T-cell (primary cell): ENCODE data around the gene PIP4K2C. TPM values are rescaled to one million over a fixed set of nuclear protein-coding genes. Genes with fewer than 3 reads are reported as not detected.
A peak's percentile ranks its signal among the peaks of the same experiment; 100 is the strongest.

Experiments used
- ATAC-seq, 4 experiments: fragments of 200-7000 bp in 3 of 4; fragments of 150-1000 bp in 1 of 4; cut with Tn5 transposase; replicated peaks in 1 of 4; 1 replicate in 3 of 4; 2 replicates in 1 of 4; pipeline ENCODE4 v1.10.0; 2021; ENCODE audit warnings: moderate library complexity in 3 of 4, mild to moderate bottlenecking in 2 of 4, moderate number of reproducible peaks in 1 of 4
- CTCF ChIA-PET, 2 donors: fragments of 300-600 bp; sonication (Branson Sonifier 250); formaldehyde crosslinking; loops; one replicate each; lab custom pipeline; 2022; ENCODE audit warnings: antibody characterized with exemption in 2 of 2; lab: Charles Lee
- POLR2A ChIA-PET, 2 donors: fragments of 300-600 bp; sonication (Branson Sonifier 250); formaldehyde crosslinking; loops; one replicate each; lab custom pipeline; 2022; ENCODE audit warnings: antibody characterized with exemption in 2 of 2; lab: Charles Lee
- DNase-seq, 35 experiments: peaks; one replicate each; pipeline versions ENCODE4 v3.0.0 to v3.0.0-alpha.2; 2013 to 2023
- H3K27ac ChIP-seq: one replicate; pipeline ENCODE4 v1.5.1; 2013; ENCODE audit warnings: low read length
- H3K27me3 ChIP-seq, 2 experiments: replicated peaks in 1 of 2; 1 replicate in 1 of 2; 2 replicates in 1 of 2; pipeline versions ENCODE4 v1.6.1 to v1.7.0; 2013; ENCODE audit warnings: low read length in 1 of 2, mixed read lengths in 1 of 2; ENCODE audit not compliant: control insufficient read depth in 2 of 2, insufficient read depth in 2 of 2; ENCODE audit errors: extremely low read depth in 1 of 2
- H3K36me3 ChIP-seq, 2 donors: 1 replicate in 1 of 2; 2 replicates in 1 of 2; pipeline versions ENCODE4 v1.6.1 to v1.7.0; 2013; ENCODE audit warnings: low read length in 1 of 2; ENCODE audit not compliant: control insufficient read depth in 2 of 2, insufficient read depth in 1 of 2; ENCODE audit errors: extremely low read depth in 1 of 2
- H3K4me1 ChIP-seq, 2 experiments: 1 replicate in 1 of 2; 2 replicates in 1 of 2; pipeline versions ENCODE4 v1.6.1 to v1.7.0; 2013; ENCODE audit warnings: low read length in 2 of 2, mixed read lengths in 1 of 2; ENCODE audit not compliant: insufficient read depth in 2 of 2, control insufficient read depth in 1 of 2; ENCODE audit errors: extremely low read depth in 1 of 2
- H3K4me3 ChIP-seq, 2 donors: 1 replicate in 1 of 2; 2 replicates in 1 of 2; pipeline versions ENCODE4 v1.5.1 to v1.7.0; 2013; ENCODE audit warnings: mild to moderate bottlenecking in 2 of 2, low read length in 1 of 2, moderate library complexity in 1 of 2; ENCODE audit not compliant: control insufficient read depth in 1 of 2; ENCODE audit errors: extremely low read depth in 1 of 2
- H3K9me3 ChIP-seq: 2 replicates; pipeline ENCODE4 v1.7.0; 2013
- H3K27ac Mint-ChIP-seq, 2 donors: one replicate each; pipeline ENCODE4 v1.8.0; 2020 to 2021; ENCODE audit warnings: mild to moderate bottlenecking in 2 of 2, mixed read lengths in 2 of 2
- H3K27me3 Mint-ChIP-seq, 2 donors: one replicate each; pipeline ENCODE4 v1.8.0; 2021 to 2022; ENCODE audit warnings: mixed read lengths in 2 of 2
- H3K36me3 Mint-ChIP-seq: one replicate; pipeline ENCODE4 v1.8.0; 2021; ENCODE audit warnings: mixed read lengths
- H3K4me1 Mint-ChIP-seq, 3 donors: one replicate each; pipeline ENCODE4 v1.8.0; 2020 to 2022; ENCODE audit warnings: mixed read lengths in 3 of 3, mild to moderate bottlenecking in 1 of 3
- H3K4me3 Mint-ChIP-seq, 3 donors: one replicate each; pipeline ENCODE4 v1.8.0; 2020 to 2022; ENCODE audit warnings: mild to moderate bottlenecking in 3 of 3, mixed read lengths in 3 of 3, moderate library complexity in 3 of 3
- H3K9me3 Mint-ChIP-seq, 3 donors: one replicate each; pipeline ENCODE4 v1.8.0; 2020 to 2022; ENCODE audit warnings: mixed read lengths in 3 of 3
- WGBS: methylation state at CpG from one replicate; pipeline ENCODE4 v1.1.5; 2013; ENCODE audit warnings: missing lambda C conversion rate; ENCODE audit not compliant: insufficient coverage; 5-methylcytosine and 5-hydroxymethylcytosine counted together
- total RNA-seq, 35 experiments: library from RNA in 6 of 35; stranded (reverse) in 6 of 35; fragments of 120-200 nt in 1 of 35; gene quantifications; one replicate each; pipeline versions ENCODE4 v1.2.1 to v1.2.4 and lab custom pipeline; 2013 to 2026

Gene PIP4K2C
- total RNA-seq, 5 donors from 2014 or later (not counting 1 experiment from before 2014, with no cell fraction given): 21.7 to 30.9 (median 27.9) TPM

GRCh38 chr12:57547288-57548012 lies 43.5 kb upstream of the PIP4K2C start:
- Mint-ChIP-seq H3K27ac (peak overlapping the region; percentile 85 to 96), H3K27me3 (peaks cover 0 to 7% of the 10 kb centered on the region in 2 donors), H3K9me3 (no peaks in the 10 kb centered on the region), H3K4me1 (peaks cover 41 to 52% (median 49%) of the 10 kb centered on the region in 3 donors), H3K36me3 (no peaks in the 10 kb centered on the region), H3K4me3 (peak overlapping the region; percentile 94 to 97 (median 96))
- DNase-seq (peak in 1 of 35 experiments; percentile 73), ATAC-seq (no peak)
- ChIA-PET CTCF (interaction anchor here (0.6 to 0.9 kb wide), 3 partner anchors 37 to 1718 kb away, joined by 3 to 4 read pairs (median 3); partner anchors contain the start of gene DNAJC14 (in 1 of the 2)), POLR2A (interaction anchor here (0.5 to 0.6 kb wide), 2 partner anchors 10 to 26 kb away, joined by 4 read pairs; no protein-coding TSS in a partner anchor)
- Histone ChIP-seq H3K27ac (peak overlapping the region; percentile 69), H3K27me3 (peaks cover 13 to 20% of the 10 kb centered on the region in 2 experiments), H3K9me3 (no peaks in the 10 kb centered on the region), H3K36me3 (no peaks in the 10 kb centered on the region), H3K4me1 (peaks cover 7 to 32% of the 10 kb centered on the region in 2 experiments), H3K4me3 (peak overlapping the region; percentile 84 to 89)
- WGBS: no CpG with 5 or more reads among the region's 9 CpGs

GRCh38 chr12:57548013-57548315 lies 43.0 kb upstream of the PIP4K2C start:
- ATAC-seq (no peak), DNase-seq (no peak)
- H3K36me3 ChIP-seq: no peaks in the 10 kb centered on the region
- POLR2A ChIA-PET: no interaction called here
- no peak overlapping the region for H3K4me3 ChIP-seq
- CTCF ChIA-PET: no interaction called here
- H3K4me3 Mint-ChIP-seq: peak overlapping the region; percentile 94 to 97 (median 96)
- peaks cover 7 to 32% of the 10 kb centered on the region in 2 experiments for H3K4me1 ChIP-seq
- no peaks in the 10 kb centered on the region for H3K9me3 Mint-ChIP-seq
- H3K9me3 ChIP-seq: no peaks in the 10 kb centered on the region
- no CpG with 5 or more reads among the region's 2 CpGs for WGBS
- peaks cover 0 to 7% of the 10 kb centered on the region in 2 donors for H3K27me3 Mint-ChIP-seq
- peak overlapping the region in 1 of 2 donors; percentile 57 for H3K27ac Mint-ChIP-seq
- no peaks in the 10 kb centered on the region for H3K36me3 Mint-ChIP-seq
- peaks cover 41 to 52% (median 49%) of the 10 kb centered on the region in 3 donors for H3K4me1 Mint-ChIP-seq
- H3K27me3 ChIP-seq: peaks cover 13 to 20% of the 10 kb centered on the region in 2 experiments
- H3K27ac ChIP-seq: no peak overlapping the region

- ATAC-seq (no peak), DNase-seq (no peak)
- Histone ChIP-seq H3K27ac (no peak overlapping the region), H3K4me3 (no peak overlapping the region), H3K4me1 (peaks cover 7 to 31% of the 10 kb centered on the region in 2 experiments), H3K9me3 (no peaks in the 10 kb centered on the region), H3K27me3 (peaks cover 13 to 20% of the 10 kb centered on the region in 2 experiments), H3K36me3 (no peaks in the 10 kb centered on the region)
- CTCF ChIA-PET: no interaction called here
- Mint-ChIP-seq H3K27me3 (peaks cover 0 to 7% of the 10 kb centered on the region in 2 donors), H3K4me3 (peak overlapping the region in 2 of 3 donors; percentile 21 to 68), H3K27ac (no peak overlapping the region), H3K4me1 (peaks cover 41 to 50% (median 46%) of the 10 kb centered on the region in 3 donors), H3K9me3 (no peaks in the 10 kb centered on the region), H3K36me3 (no peaks in the 10 kb centered on the region)
- no CpG with 5 or more reads among the region's 2 CpGs for WGBS
- POLR2A ChIA-PET: no interaction called here
Observed at GRCh38 chr12:57548488-57548887, 42.5 kb upstream of the PIP4K2C start.

DNA sequence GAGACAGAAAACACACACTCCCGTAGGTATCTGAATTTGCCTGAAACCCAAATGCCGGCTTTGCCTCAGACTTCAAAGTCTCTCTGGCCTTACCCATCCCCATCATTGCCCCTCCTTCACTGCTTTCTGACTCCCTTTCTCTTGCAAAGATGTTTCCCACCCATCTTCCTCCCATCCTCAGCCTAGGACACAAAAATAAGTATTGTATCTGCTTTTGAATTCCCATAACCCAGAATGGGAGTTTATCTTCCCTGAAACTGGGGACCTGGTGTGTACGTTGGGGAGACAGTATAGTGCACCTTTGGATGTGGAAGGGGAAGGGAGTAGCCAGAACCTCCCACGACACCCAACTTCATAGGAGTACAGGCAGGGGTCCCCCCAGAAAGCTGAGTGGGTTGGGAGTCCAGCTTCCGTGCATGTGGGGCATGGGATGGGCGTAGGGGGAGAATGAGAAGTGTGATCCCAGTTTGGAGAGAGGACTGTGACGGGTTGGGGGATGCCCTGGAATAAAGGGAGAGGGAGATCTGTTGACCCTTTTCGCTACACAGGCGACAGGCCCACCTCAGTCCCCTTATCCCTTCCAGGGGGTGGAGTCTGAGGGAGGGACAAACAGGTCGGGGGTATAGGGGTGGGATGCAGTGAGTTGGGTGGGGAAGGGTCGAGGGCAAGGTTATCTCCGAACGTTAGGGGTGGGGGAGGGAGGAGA lies 41.6 kb upstream of the PIP4K2C start:
- peaks cover 13 to 20% of the 10 kb centered on the region in 2 experiments for H3K27me3 ChIP-seq
- H3K9me3 ChIP-seq: no peaks in the 10 kb centered on the region
- no peak overlapping the region for H3K27ac ChIP-seq
- WGBS: 49% methylated on average over 10 of the region's 13 CpGs
- POLR2A ChIA-PET: no interaction called here
- peaks cover 0 to 9% of the 10 kb centered on the region in 2 donors for H3K27me3 Mint-ChIP-seq
- H3K36me3 Mint-ChIP-seq: no peaks in the 10 kb centered on the region
- H3K9me3 Mint-ChIP-seq: no peaks in the 10 kb centered on the region
- H3K4me1 Mint-ChIP-seq: peaks cover 40 to 43% (median 41%) of the 10 kb centered on the region in 3 donors
- ATAC-seq (peak in 1 of 4 experiments; percentile 0), DNase-seq (no peak)
- H3K4me3 Mint-ChIP-seq: peak overlapping the region; percentile 61 to 72 (median 68)
- H3K27ac Mint-ChIP-seq: no peak overlapping the region
- H3K36me3 ChIP-seq: no peaks in the 10 kb centered on the region
- H3K4me1 ChIP-seq: peaks cover 7 to 26% of the 10 kb centered on the region in 2 experiments
- CTCF ChIA-PET: no interaction called here
- peak overlapping the region; percentile 5 to 52 for H3K4me3 ChIP-seq

DNA sequence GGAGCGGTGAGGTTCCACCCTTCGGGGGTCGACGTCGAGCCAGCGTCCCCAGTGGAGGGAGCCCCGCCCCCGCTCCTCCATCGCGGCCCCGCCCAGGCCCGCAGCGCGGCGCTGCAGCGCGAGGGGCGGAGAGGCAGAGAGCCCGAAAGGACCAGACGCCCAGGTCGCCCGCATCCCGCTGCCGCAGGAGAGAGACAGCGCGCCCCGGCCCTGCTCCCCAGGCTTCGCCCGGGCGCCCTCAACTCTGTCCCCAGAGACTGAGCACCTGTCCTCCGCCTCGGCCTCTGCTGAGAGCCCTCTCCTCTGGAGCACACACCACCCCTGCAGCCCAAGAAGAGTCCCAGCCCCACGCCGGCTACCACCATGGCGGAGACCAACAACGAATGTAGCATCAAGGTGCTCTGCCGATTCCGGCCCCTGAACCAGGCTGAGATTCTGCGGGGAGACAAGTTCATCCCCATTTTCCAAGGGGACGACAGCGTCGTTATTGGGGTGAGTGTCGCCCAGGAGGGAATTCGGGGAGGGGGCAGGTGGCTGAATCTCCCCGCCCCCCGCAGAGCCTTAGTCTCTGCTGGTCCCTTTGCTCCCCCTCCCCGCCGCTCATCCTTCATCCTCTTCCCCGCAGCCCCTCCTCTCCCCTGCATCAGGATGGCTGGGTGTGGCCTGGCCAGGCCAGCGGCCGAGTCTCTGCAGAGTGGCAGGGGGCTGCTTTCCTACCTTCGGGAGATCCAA lies 40.9 kb upstream of the PIP4K2C start, which contains the start of gene KIF5A:
TSS of gene KIF5A (plus strand) at position 136 of the 732 bp plus-strand sequence. CDS start at position 364, 228 bp downstream.
- peak within 1 kb of the TSS; percentile 44 to 52 for H3K4me3 ChIP-seq

More for the DNA sequence above, 40.9 kb upstream of the PIP4K2C start, which contains the start of gene KIF5A:
- POLR2A ChIA-PET: no interaction called here
- H3K27ac ChIP-seq: no peak within 1 kb of the TSS
- DNase-seq (peak in 32 of 35 experiments; percentile 11 to 70 (median 36)), ATAC-seq (peak; percentile 51 to 65 (median 62))
- Mint-ChIP-seq H3K27ac (peak within 1 kb of the TSS in 1 of 2 donors; percentile 52), H3K4me3 (peak within 1 kb of the TSS; percentile 68 to 72 (median 72)), H3K4me1 (peaks cover 35 to 39% (median 35%) of the 10 kb centered on the region in 3 donors), H3K27me3 (peaks cover 0 to 9% of the 10 kb centered on the region in 2 donors), H3K9me3 (no peaks in the 10 kb centered on the region), H3K36me3 (no peaks in the 10 kb centered on the region)
- H3K27me3 ChIP-seq: peaks cover 14 to 20% of the 10 kb centered on the region in 2 experiments
- no peaks in the 10 kb centered on the region for H3K9me3 ChIP-seq
- no peaks in the 10 kb centered on the region for H3K36me3 ChIP-seq
- peaks cover 7 to 26% of the 10 kb centered on the region in 2 experiments for H3K4me1 ChIP-seq
- WGBS: 12% methylated on average over 44 of the region's 52 CpGs
- CTCF ChIA-PET: no interaction called here
